ENCODE data around the gene WDR45B. TPM values are rescaled to one million over a fixed set of nuclear protein-coding genes. Genes with fewer than 3 reads are reported as not detected.

The WDR45B gene
- total RNA-seq, 1 donor from 2014 or later, result 66.8 TPM

- Mint-ChIP-seq H3K36me3 (ENCODE audit: low read depth) (peaks cover 57% of the 10 kb centered on the region), H3K9me3 (no peaks in the 10 kb centered on the region), H3K4me1 (peaks cover 2% of the 10 kb centered on the region), H3K4me3 (no peak overlapping the region), H3K27me3 (no peaks in the 10 kb centered on the region), H3K27ac (no peak overlapping the region)
- intact Hi-C loops (cut with micrococcal nuclease), result no loop called here
- DNase-seq, result no peak
Observed at GRCh38 chr17:82616021-82616711, 32.1 kb downstream of the WDR45B start.

- Mint-ChIP-seq H3K4me1 (peaks cover 2% of the 10 kb centered on the region), H3K27me3 (no peaks in the 10 kb centered on the region), H3K27ac (no peak overlapping the region), H3K9me3 (no peaks in the 10 kb centered on the region), H3K4me3 (no peak overlapping the region), H3K36me3 (ENCODE audit: low read depth) (peaks cover 50% of the 10 kb centered on the region)
- no peak for DNase-seq
- intact Hi-C loops (cut with micrococcal nuclease), result no loop called here
Observed at GRCh38 chr17:82615084-82616020, 32.9 kb downstream of the WDR45B start.

GRCh38 chr17:82614095-82614631 lies 34.1 kb downstream of the WDR45B start:
- H3K27me3 Mint-ChIP-seq, result no peaks in the 10 kb centered on the region
- H3K9me3 Mint-ChIP-seq, result no peaks in the 10 kb centered on the region
- intact Hi-C loops (cut with micrococcal nuclease), result no loop called here
- peaks cover 49% of the 10 kb centered on the region for H3K36me3 Mint-ChIP-seq (ENCODE audit: low read depth)
- no peak for DNase-seq
- H3K4me3 Mint-ChIP-seq, result no peak overlapping the region
- peaks cover 2% of the 10 kb centered on the region for H3K4me1 Mint-ChIP-seq
- H3K27ac Mint-ChIP-seq, result no peak overlapping the region

GRCh38 chr17:82613283-82614094 lies 34.8 kb downstream of the WDR45B start:
- H3K9me3 Mint-ChIP-seq, result no peaks in the 10 kb centered on the region
- no peak overlapping the region for H3K4me3 Mint-ChIP-seq
- peak overlapping the region; percentile 29 for H3K27ac Mint-ChIP-seq
- no peaks in the 10 kb centered on the region for H3K27me3 Mint-ChIP-seq
- no peak for DNase-seq
- intact Hi-C loops (cut with micrococcal nuclease), result no loop called here
- H3K4me1 Mint-ChIP-seq, result no peaks in the 10 kb centered on the region
- H3K36me3 Mint-ChIP-seq (ENCODE audit: low read depth), result peaks cover 47% of the 10 kb centered on the region

- Mint-ChIP-seq H3K27ac (no peak overlapping the region), H3K36me3 (ENCODE audit: low read depth) (peaks cover 42% of the 10 kb centered on the region), H3K27me3 (no peaks in the 10 kb centered on the region), H3K4me1 (no peaks in the 10 kb centered on the region), H3K9me3 (no peaks in the 10 kb centered on the region), H3K4me3 (no peak overlapping the region)
- no peak for DNase-seq
- intact Hi-C loops (cut with micrococcal nuclease), result no loop called here
Observed at GRCh38 chr17:82611140-82612058, 36.8 kb downstream of the WDR45B start.

DNA sequence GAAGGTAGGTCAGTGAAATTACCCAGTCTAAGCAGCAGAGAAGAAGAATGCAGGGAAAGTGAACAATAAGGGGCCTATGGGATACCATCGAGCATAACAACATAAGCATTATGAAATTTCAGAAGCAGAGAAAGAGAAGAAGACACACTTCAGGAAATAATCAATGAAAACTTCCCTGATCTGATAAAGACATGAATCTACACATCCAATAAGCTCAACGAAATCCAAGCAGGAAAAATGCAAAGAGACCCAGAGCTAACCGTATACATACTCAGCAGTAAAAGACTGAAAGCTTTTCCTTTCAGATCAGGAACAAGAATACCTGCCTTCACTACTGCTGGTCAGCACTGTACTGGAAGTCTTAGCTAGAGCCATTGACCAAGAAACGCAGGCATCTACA lies 38.6 kb downstream of the WDR45B start:
- Mint-ChIP-seq H3K36me3 (ENCODE audit: low read depth) (peaks cover 36% of the 10 kb centered on the region), H3K4me3 (no peak overlapping the region), H3K27ac (no peak overlapping the region), H3K27me3 (no peaks in the 10 kb centered on the region), H3K4me1 (no peaks in the 10 kb centered on the region), H3K9me3 (no peaks in the 10 kb centered on the region)
- intact Hi-C loops (cut with micrococcal nuclease), result no loop called here
- no peak for DNase-seq

GRCh38 chr17:82608816-82609215 lies 39.4 kb downstream of the WDR45B start:
- H3K4me1 Mint-ChIP-seq, result peaks cover 4% of the 10 kb centered on the region
- DNase-seq, result no peak
- H3K4me3 Mint-ChIP-seq, result no peak overlapping the region
- intact Hi-C loops (cut with micrococcal nuclease), result no loop called here
- H3K27me3 Mint-ChIP-seq, result no peaks in the 10 kb centered on the region
- H3K27ac Mint-ChIP-seq, result peak overlapping the region; percentile 14
- no peaks in the 10 kb centered on the region for H3K9me3 Mint-ChIP-seq
- peaks cover 40% of the 10 kb centered on the region for H3K36me3 Mint-ChIP-seq (ENCODE audit: low read depth)

DNA sequence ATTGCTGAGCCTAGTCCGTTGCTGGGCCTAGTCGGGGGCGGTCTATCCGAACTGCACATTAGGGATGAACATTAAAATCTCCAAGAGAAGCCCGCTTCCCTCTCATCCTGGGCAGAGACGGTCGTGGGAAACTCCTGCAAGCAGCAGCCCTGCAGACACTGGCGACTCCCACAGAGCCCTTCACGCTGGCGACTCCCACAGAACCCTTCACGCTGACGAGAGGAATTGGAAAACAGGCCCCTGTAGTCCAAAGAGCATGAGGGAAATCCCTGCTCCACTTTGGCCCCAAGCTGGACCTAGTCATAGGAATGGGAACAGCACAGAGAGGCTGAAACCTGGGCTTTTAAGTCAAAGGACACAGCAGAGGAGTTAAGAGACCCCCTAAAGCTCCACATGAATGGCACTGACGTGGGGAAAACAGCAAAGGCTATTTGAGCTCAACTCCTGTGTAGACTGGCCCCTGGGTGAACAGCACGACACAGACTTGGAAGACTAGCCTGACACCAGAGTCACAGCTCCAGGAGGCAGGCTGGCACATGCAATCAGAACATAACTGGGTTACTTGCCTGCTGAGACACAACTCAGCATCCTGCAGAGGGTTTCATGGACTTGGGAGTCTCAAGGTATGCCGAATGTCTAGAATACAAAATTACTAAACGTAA lies 42.2 kb downstream of the WDR45B start:
- DNase-seq, result no peak
- no peak overlapping the region for H3K4me3 Mint-ChIP-seq
- H3K27ac Mint-ChIP-seq, result no peak overlapping the region
- intact Hi-C loops (cut with micrococcal nuclease), result no loop called here
- H3K27me3 Mint-ChIP-seq, result no peaks in the 10 kb centered on the region
- no peaks in the 10 kb centered on the region for H3K9me3 Mint-ChIP-seq
- peaks cover 11% of the 10 kb centered on the region for H3K4me1 Mint-ChIP-seq
- peaks cover 56% of the 10 kb centered on the region for H3K36me3 Mint-ChIP-seq (ENCODE audit: low read depth)

- Mint-ChIP-seq H3K4me1 (peaks cover 11% of the 10 kb centered on the region), H3K36me3 (ENCODE audit: low read depth) (peaks cover 54% of the 10 kb centered on the region), H3K27ac (no peak overlapping the region), H3K9me3 (no peaks in the 10 kb centered on the region), H3K4me3 (no peak overlapping the region), H3K27me3 (no peaks in the 10 kb centered on the region)
- intact Hi-C loops (cut with micrococcal nuclease), result no loop called here
- DNase-seq, result no peak
Observed at GRCh38 chr17:82604532-82604931, 43.7 kb downstream of the WDR45B start.

GRCh38 chr17:82603981-82604448 lies 44.2 kb downstream of the WDR45B start:
- Mint-ChIP-seq H3K4me3 (no peak overlapping the region), H3K27ac (peak overlapping the region; percentile 77), H3K9me3 (no peaks in the 10 kb centered on the region), H3K4me1 (peaks cover 11% of the 10 kb centered on the region), H3K36me3 (ENCODE audit: low read depth) (peaks cover 54% of the 10 kb centered on the region), H3K27me3 (no peaks in the 10 kb centered on the region)
- DNase-seq, result peak; percentile 87
- intact Hi-C loops (cut with micrococcal nuclease), result no loop called here

DNA sequence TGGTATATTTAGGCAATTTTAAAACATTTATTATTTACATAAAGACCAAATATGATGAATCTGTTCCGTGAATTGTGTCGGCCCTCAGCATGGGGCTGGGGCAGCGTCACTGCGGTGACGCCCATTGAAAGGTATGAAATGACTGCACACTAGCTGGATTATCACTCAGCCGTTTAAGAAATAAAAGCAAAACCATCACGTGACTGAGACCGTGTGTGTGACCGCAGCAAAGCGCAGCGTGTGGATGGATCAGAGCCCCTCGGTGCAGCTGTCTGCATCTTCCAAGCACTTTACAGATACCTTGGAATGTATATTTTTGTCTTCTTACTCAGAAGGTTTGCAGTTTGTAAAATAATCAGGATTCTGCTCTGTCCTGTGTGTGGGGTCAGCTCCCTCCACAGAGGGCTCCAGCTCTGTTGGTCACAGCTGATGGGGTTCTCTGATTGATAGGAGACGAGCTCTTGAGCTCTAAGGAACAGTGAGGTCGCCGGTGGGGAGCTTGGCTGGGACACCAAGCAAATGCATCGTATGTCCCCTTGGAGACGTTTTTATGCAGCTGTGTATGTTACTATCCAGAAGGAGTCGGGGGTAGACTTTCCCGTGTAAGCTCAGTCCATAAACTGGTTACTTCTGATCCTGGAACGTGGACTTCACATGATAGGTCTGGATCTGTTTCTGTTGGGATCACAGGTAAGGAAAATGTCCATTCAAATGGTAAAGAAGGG lies 45.1 kb downstream of the WDR45B start:
- Mint-ChIP-seq H3K4me3 (no peak overlapping the region), H3K36me3 (ENCODE audit: low read depth) (peaks cover 51% of the 10 kb centered on the region), H3K9me3 (no peaks in the 10 kb centered on the region), H3K4me1 (peaks cover 11% of the 10 kb centered on the region), H3K27ac (peak overlapping the region; percentile 54), H3K27me3 (no peaks in the 10 kb centered on the region)
- intact Hi-C loops (cut with micrococcal nuclease), result no loop called here
- DNase-seq, result no peak

DNA sequence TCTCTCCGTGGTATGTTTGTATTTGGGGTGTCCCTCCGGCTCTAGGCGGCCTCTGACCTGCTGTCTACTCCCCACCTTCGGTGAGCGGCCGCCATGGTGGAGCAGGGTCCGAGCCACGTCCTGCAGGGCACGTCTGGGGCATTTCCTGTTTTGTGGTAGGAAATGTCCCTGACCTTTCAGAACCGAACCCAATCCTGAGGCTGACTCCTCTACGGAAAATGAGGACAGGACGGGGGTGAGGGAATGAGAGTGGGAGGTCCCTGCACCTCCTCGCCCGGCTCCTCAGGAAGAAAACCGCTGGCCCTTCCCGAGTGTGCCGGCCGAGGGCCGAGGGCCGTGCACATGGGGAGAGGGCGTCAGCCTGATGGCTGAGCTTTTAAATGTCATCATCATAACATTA lies 45.8 kb downstream of the WDR45B start:
- H3K4me1 Mint-ChIP-seq, result peaks cover 11% of the 10 kb centered on the region
- no peak overlapping the region for H3K27ac Mint-ChIP-seq
- H3K4me3 Mint-ChIP-seq, result no peak overlapping the region
- H3K9me3 Mint-ChIP-seq, result no peaks in the 10 kb centered on the region
- intact Hi-C loops (cut with micrococcal nuclease), result no loop called here
- H3K36me3 Mint-ChIP-seq (ENCODE audit: low read depth), result peaks cover 52% of the 10 kb centered on the region
- DNase-seq, result no peak
- H3K27me3 Mint-ChIP-seq, result no peaks in the 10 kb centered on the region

Data from activated CD4-positive, alpha-beta T cell treated with anti-CD3 and anti-CD28 coated beads, Interleukin-2, amount 10 ng/mL, durations not matched to agents 24 days and 14 days (primary cell).